Endodermal cell (in vitro differentiated cells): ENCODE results near the gene RRAS. TPM values are rescaled to one million over a fixed set of nuclear protein-coding genes. Genes with fewer than 3 reads are reported as not detected.

ENCODE experiments used
- DNase-seq: peaks from one replicate; pipeline ENCODE4 v3.0.0-alpha.2; 2017
- H3K27ac ChIP-seq: 2 replicates; pipeline ENCODE4 v1.5.1; 2013; ENCODE audit warnings: mild to moderate bottlenecking, low read depth, low read length, moderate library complexity
- H3K27me3 ChIP-seq: 2 replicates; pipeline ENCODE4 v1.6.1; 2013; ENCODE audit warnings: mild to moderate bottlenecking, low read length, moderate library complexity; ENCODE audit not compliant: insufficient read depth, control insufficient read depth, poor library complexity, severe bottlenecking
- H3K36me3 ChIP-seq: 2 replicates; pipeline ENCODE4 v1.7.0; 2013; ENCODE audit warnings: mild to moderate bottlenecking, low read length, moderate library complexity; ENCODE audit not compliant: control insufficient read depth, insufficient read depth
- H3K4me1 ChIP-seq: one replicate; pipeline ENCODE4 v1.7.0; 2013; ENCODE audit warnings: low read length; ENCODE audit not compliant: control insufficient read depth, insufficient read depth
- H3K4me3 ChIP-seq: 2 replicates; pipeline ENCODE4 v1.5.1; 2013; ENCODE audit warnings: mild to moderate bottlenecking, low read length, moderate library complexity
- H3K9ac ChIP-seq: 2 replicates; pipeline ENCODE4 v1.6.1; 2013; ENCODE audit warnings: mild to moderate bottlenecking, low read length, moderate library complexity; ENCODE audit not compliant: poor library complexity, severe bottlenecking; ENCODE audit errors: extremely low read depth
- H3K9me3 ChIP-seq: 2 replicates; pipeline ENCODE4 v1.6.1; 2013; ENCODE audit warnings: mild to moderate bottlenecking, low read length, moderate library complexity; ENCODE audit not compliant: control insufficient read depth
- H3K27ac Mint-ChIP-seq: 2 replicates; pipeline ENCODE4 v1.8.0; 2020; ENCODE audit warnings: mixed read lengths
- H3K27me3 Mint-ChIP-seq: 2 replicates; pipeline ENCODE4 v1.8.0; 2021; ENCODE audit warnings: mild to moderate bottlenecking, mixed read lengths; ENCODE audit not compliant: insufficient read depth
- H3K36me3 Mint-ChIP-seq: 2 replicates; pipeline ENCODE4 v1.8.0; 2020; ENCODE audit warnings: low read depth, mixed read lengths
- H3K4me1 Mint-ChIP-seq: 2 replicates; pipeline ENCODE4 v1.8.0; 2020; ENCODE audit warnings: mixed read lengths
- H3K4me3 Mint-ChIP-seq: 2 replicates; pipeline ENCODE4 v1.8.0; 2020; ENCODE audit warnings: mild to moderate bottlenecking, moderate library complexity, mixed read lengths
- H3K9me3 Mint-ChIP-seq: 2 replicates; pipeline ENCODE4 v1.8.0; 2020; ENCODE audit warnings: mild to moderate bottlenecking, mixed read lengths
- WGBS, 2 experiments: methylation state at CpG; one replicate each; pipeline versions ENCODE4 v1.1.5 to v1.1.7; 2013; ENCODE audit warnings: missing lambda C conversion rate in 2 of 2, mixed read lengths in 1 of 2; ENCODE audit not compliant: insufficient coverage in 1 of 2, insufficient read length in 1 of 2; 5-methylcytosine and 5-hydroxymethylcytosine counted together
- total RNA-seq, 2 donors: library from RNA; stranded (reverse); fragmentation: NEBNext Ultra II Directional in 1 of 2; extraction: Animal tissue kit (Norgen Biotek cat#: 25700) in 1 of 2; gene quantifications; 2 replicates in 1 of 2; 3 replicates in 1 of 2; pipeline ENCODE4 v1.2.1, GENCODE V29; 2021
- TF ChIP-seq, protein P1 (sequence below): fragments of 200-600 bp; sonication (generic); conservative IDR thresholded peaks from 2 replicates; pipeline ENCODE4 v1.5.0; 2021; ENCODE audit warnings: antibody characterized with exemption, mild to moderate bottlenecking

The RRAS gene
- total RNA-seq, 2 donors from 2014 or later, result 5.8 to 7.3 TPM

GRCh38 chr19:49616945-49617344 lies 23.0 kb downstream of the RRAS start:
- DNase-seq, result no peak
- Mint-ChIP-seq H3K27me3 (no peaks in the 10 kb centered on the region), H3K9me3 (no peaks in the 10 kb centered on the region), H3K27ac (no peak overlapping the region), H3K36me3 (peaks cover 77% of the 10 kb centered on the region), H3K4me3 (no peak overlapping the region), H3K4me1 (no peaks in the 10 kb centered on the region)
- Histone ChIP-seq H3K27me3 (no peaks in the 10 kb centered on the region), H3K9ac (no peak overlapping the region), H3K4me3 (no peak overlapping the region), H3K27ac (no peak overlapping the region), H3K9me3 (no peaks in the 10 kb centered on the region), H3K36me3 (peaks cover 74% of the 10 kb centered on the region), H3K4me1 (no peaks in the 10 kb centered on the region)
- 97 to 98% methylated on average over 4 to 6 of the region's 7 CpGs for WGBS, 2 experiments
- TF ChIP-seq, protein P1, sequence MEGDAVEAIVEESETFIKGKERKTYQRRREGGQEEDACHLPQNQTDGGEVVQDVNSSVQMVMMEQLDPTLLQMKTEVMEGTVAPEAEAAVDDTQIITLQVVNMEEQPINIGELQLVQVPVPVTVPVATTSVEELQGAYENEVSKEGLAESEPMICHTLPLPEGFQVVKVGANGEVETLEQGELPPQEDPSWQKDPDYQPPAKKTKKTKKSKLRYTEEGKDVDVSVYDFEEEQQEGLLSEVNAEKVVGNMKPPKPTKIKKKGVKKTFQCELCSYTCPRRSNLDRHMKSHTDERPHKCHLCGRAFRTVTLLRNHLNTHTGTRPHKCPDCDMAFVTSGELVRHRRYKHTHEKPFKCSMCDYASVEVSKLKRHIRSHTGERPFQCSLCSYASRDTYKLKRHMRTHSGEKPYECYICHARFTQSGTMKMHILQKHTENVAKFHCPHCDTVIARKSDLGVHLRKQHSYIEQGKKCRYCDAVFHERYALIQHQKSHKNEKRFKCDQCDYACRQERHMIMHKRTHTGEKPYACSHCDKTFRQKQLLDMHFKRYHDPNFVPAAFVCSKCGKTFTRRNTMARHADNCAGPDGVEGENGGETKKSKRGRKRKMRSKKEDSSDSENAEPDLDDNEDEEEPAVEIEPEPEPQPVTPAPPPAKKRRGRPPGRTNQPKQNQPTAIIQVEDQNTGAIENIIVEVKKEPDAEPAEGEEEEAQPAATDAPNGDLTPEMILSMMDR, result no peak

DNA sequence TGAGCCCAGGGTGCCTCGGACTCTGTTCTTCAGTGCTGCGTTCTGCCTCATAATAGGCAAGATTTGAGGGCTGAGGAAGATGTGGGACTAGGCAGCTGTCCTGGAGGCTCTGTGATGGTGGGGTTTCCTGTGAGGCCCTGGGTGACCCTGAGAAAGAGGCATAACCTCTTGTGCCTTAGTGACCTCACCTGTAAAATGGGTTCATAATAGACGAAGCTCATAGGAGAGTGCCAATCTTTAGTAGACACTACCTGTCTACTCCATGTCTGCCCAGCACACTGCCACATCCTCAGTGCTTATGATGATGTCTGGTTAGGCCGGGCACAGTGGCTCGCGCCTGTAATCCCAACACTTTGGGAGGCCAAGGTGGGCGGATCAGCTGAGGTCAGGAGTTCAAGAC lies 23.4 kb downstream of the RRAS start:
- no peaks in the 10 kb centered on the region for H3K9me3 Mint-ChIP-seq
- TF ChIP-seq, protein P1, result no peak
- no peaks in the 10 kb centered on the region for H3K4me1 Mint-ChIP-seq
- no peak overlapping the region for H3K9ac ChIP-seq
- peaks cover 70% of the 10 kb centered on the region for H3K36me3 ChIP-seq
- no peak for DNase-seq
- peaks cover 73% of the 10 kb centered on the region for H3K36me3 Mint-ChIP-seq
- H3K27me3 Mint-ChIP-seq, result no peaks in the 10 kb centered on the region
- H3K4me3 Mint-ChIP-seq, result no peak overlapping the region
- WGBS, 2 experiments, result 95 to 96% methylated on average over 6 to 7 of the region's 7 CpGs
- H3K4me3 ChIP-seq, result no peak overlapping the region
- no peaks in the 10 kb centered on the region for H3K27me3 ChIP-seq
- H3K27ac Mint-ChIP-seq, result no peak overlapping the region
- no peak overlapping the region for H3K27ac ChIP-seq
- no peaks in the 10 kb centered on the region for H3K9me3 ChIP-seq
- H3K4me1 ChIP-seq, result no peaks in the 10 kb centered on the region

DNA sequence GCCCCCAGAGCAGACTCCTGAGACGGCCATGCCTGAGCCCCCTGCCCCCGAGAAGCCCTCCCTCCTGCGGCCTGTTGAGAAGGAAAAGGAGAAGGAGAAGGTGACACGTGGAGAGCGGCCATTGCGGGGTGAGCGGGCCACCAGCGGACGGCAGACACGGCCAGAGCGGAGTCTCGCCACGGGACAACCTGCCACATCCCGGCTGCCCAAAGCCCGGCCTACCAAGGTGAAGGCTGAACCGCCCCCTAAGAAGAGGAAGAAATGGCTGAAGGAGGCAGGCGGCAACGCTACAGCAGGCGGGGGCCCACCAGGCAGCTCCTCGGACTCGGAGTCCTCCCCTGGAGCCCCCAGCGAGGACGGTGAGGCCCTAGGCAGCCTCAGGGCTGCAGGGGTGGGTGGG lies 24.1 kb downstream of the RRAS start:
- Mint-ChIP-seq H3K27ac (no peak overlapping the region), H3K4me1 (no peaks in the 10 kb centered on the region), H3K9me3 (no peaks in the 10 kb centered on the region), H3K4me3 (no peak overlapping the region), H3K36me3 (peaks cover 75% of the 10 kb centered on the region), H3K27me3 (no peaks in the 10 kb centered on the region)
- no peak for DNase-seq
- H3K27me3 ChIP-seq, result no peaks in the 10 kb centered on the region
- peaks cover 71% of the 10 kb centered on the region for H3K36me3 ChIP-seq
- H3K4me3 ChIP-seq, result no peak overlapping the region
- TF ChIP-seq, protein P1, result no peak
- H3K9me3 ChIP-seq, result no peaks in the 10 kb centered on the region
- no peaks in the 10 kb centered on the region for H3K4me1 ChIP-seq
- WGBS, 2 experiments, result 93 to 96% methylated on average over 18 to 23 of the region's 23 CpGs
- H3K9ac ChIP-seq, result no peak overlapping the region
- H3K27ac ChIP-seq, result no peak overlapping the region
